Endothelial cell (in vitro differentiated cells): ENCODE results near the gene CEMIP. TPM values are rescaled to one million over a fixed set of nuclear protein-coding genes. Genes with fewer than 3 reads are reported as not detected.

ENCODE experiments used
- DNase-seq: peaks from one replicate; pipeline ENCODE4 v3.0.0; 2021; ENCODE audit warnings: low spot score
- H3K27ac Mint-ChIP-seq: one replicate; pipeline ENCODE4 v1.8.0; 2021; ENCODE audit warnings: mixed read lengths, inconsistent platforms; ENCODE audit not compliant: unreplicated experiment
- H3K27me3 Mint-ChIP-seq: one replicate; pipeline ENCODE4 v1.8.0; 2021; ENCODE audit warnings: mild to moderate bottlenecking, moderate library complexity, mixed read lengths, inconsistent platforms; ENCODE audit not compliant: unreplicated experiment
- H3K36me3 Mint-ChIP-seq: one replicate; pipeline ENCODE4 v1.8.0; 2021; ENCODE audit warnings: mild to moderate bottlenecking, low read depth, mixed read lengths, inconsistent platforms; ENCODE audit not compliant: unreplicated experiment
- H3K4me1 Mint-ChIP-seq: one replicate; pipeline ENCODE4 v1.8.0; 2021; ENCODE audit warnings: mild to moderate bottlenecking, mixed read lengths, inconsistent platforms; ENCODE audit not compliant: unreplicated experiment
- H3K4me3 Mint-ChIP-seq: one replicate; pipeline ENCODE4 v1.8.0; 2021; ENCODE audit warnings: mild to moderate bottlenecking, mixed read lengths, inconsistent platforms; ENCODE audit not compliant: unreplicated experiment
- H3K9me3 Mint-ChIP-seq: one replicate; pipeline ENCODE4 v1.8.0; 2021; ENCODE audit warnings: mixed read lengths, inconsistent platforms; ENCODE audit not compliant: unreplicated experiment
- total RNA-seq: library from RNA; stranded (reverse); fragmentation: NEBNext Ultra II Directional; extraction: Animal tissue kit (Norgen Biotek cat#: 25700); gene quantifications from one replicate; pipeline ENCODE4 v1.2.1, GENCODE V29; 2021; ENCODE audit not compliant: unreplicated experiment
- TF ChIP-seq, protein P1 (sequence below): fragments of 200-600 bp; sonication (generic); IDR thresholded peaks from one replicate; pipeline ENCODE4 v1.5.0; 2021; ENCODE audit warnings: antibody characterized with exemption; ENCODE audit not compliant: unreplicated experiment

The CEMIP gene
- total RNA-seq, 1 donor from 2014 or later: not detected

- Mint-ChIP-seq H3K4me3 (no peak overlapping the region), H3K27ac (no peak overlapping the region), H3K27me3 (no peaks in the 10 kb centered on the region), H3K9me3 (no peaks in the 10 kb centered on the region), H3K4me1 (peaks cover 15% of the 10 kb centered on the region), H3K36me3 (peaks cover 17% of the 10 kb centered on the region)
- TF ChIP-seq, protein P1, sequence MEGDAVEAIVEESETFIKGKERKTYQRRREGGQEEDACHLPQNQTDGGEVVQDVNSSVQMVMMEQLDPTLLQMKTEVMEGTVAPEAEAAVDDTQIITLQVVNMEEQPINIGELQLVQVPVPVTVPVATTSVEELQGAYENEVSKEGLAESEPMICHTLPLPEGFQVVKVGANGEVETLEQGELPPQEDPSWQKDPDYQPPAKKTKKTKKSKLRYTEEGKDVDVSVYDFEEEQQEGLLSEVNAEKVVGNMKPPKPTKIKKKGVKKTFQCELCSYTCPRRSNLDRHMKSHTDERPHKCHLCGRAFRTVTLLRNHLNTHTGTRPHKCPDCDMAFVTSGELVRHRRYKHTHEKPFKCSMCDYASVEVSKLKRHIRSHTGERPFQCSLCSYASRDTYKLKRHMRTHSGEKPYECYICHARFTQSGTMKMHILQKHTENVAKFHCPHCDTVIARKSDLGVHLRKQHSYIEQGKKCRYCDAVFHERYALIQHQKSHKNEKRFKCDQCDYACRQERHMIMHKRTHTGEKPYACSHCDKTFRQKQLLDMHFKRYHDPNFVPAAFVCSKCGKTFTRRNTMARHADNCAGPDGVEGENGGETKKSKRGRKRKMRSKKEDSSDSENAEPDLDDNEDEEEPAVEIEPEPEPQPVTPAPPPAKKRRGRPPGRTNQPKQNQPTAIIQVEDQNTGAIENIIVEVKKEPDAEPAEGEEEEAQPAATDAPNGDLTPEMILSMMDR: peak; percentile 53
- peak; percentile 73 for DNase-seq
Observed at GRCh38 chr15:80977627-80978036, 198.5 kb downstream of the CEMIP start.

GRCh38 chr15:80978685-80979329 lies 199.6 kb downstream of the CEMIP start:
- TF ChIP-seq, protein P1: no peak
- no peak overlapping the region for H3K27ac Mint-ChIP-seq
- H3K36me3 Mint-ChIP-seq: peaks cover 17% of the 10 kb centered on the region
- H3K4me1 Mint-ChIP-seq: peaks cover 14% of the 10 kb centered on the region
- H3K4me3 Mint-ChIP-seq: no peak overlapping the region
- no peaks in the 10 kb centered on the region for H3K9me3 Mint-ChIP-seq
- no peaks in the 10 kb centered on the region for H3K27me3 Mint-ChIP-seq
- DNase-seq: no peak

DNA sequence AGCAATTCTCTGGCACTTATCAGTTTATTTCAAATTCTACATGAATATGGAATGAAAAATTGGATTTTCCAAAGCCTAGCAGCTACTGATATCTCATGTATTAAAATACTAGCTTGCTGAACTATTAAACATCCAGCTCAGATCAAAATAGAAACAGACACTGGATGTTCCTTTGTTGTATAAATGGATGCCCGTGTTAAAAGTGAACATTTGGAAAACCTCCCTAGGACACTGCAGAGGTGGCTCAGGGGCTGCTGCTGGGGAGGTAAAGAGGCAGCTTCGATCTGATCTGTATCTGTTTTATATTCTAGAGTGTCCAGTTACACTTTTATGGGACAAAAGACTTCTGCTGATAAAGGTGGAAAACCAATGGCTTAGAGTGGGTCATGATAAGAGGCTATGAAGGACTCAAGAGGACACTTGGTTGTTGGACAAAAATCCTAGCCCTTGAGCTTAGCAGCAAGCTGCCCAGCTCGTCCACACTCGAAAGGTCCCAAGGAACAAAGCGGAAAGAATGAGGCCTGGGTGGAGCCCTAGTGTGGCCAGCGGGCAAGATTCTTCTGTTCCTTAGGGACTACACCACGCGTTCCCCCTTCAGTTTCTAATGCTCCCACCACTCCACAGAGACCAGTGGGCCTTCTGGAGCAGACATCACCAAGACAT lies 200.5 kb downstream of the CEMIP start:
- no peak overlapping the region for H3K4me3 Mint-ChIP-seq
- peaks cover 10% of the 10 kb centered on the region for H3K4me1 Mint-ChIP-seq
- DNase-seq: no peak
- H3K36me3 Mint-ChIP-seq: peaks cover 17% of the 10 kb centered on the region
- no peak overlapping the region for H3K27ac Mint-ChIP-seq
- TF ChIP-seq, protein P1: no peak
- H3K9me3 Mint-ChIP-seq: no peaks in the 10 kb centered on the region
- no peaks in the 10 kb centered on the region for H3K27me3 Mint-ChIP-seq

GRCh38 chr15:80982205-80982604 lies 203.0 kb downstream of the CEMIP start:
- TF ChIP-seq, protein P1: no peak
- H3K27me3 Mint-ChIP-seq: no peaks in the 10 kb centered on the region
- no peak for DNase-seq
- H3K27ac Mint-ChIP-seq: no peak overlapping the region
- H3K36me3 Mint-ChIP-seq: peaks cover 17% of the 10 kb centered on the region
- H3K4me1 Mint-ChIP-seq: peaks cover 13% of the 10 kb centered on the region
- no peak overlapping the region for H3K4me3 Mint-ChIP-seq
- H3K9me3 Mint-ChIP-seq: no peaks in the 10 kb centered on the region

DNA sequence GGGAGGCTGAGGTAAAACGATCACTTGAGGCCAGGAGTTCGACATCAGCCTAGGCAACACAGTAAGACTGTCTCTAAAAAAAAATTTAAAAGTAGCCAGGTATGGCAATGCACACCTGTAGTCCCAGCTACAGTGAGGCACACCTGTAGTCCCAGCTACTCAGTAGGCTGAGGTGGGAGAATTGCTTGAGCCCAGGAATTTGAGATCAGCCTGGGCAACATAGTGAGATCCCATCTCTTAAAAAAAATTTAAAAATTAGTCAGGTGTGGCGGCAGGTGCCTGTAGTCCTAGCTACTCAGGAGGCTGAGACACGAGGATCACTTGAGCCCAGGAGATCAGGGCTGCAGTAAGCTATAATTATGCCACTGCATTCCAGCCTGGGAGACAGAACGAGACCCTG lies 203.7 kb downstream of the CEMIP start:
- Mint-ChIP-seq H3K4me3 (no peak overlapping the region), H3K36me3 (peaks cover 17% of the 10 kb centered on the region), H3K27me3 (no peaks in the 10 kb centered on the region), H3K9me3 (no peaks in the 10 kb centered on the region), H3K27ac (no peak overlapping the region), H3K4me1 (peaks cover 7% of the 10 kb centered on the region)
- TF ChIP-seq, protein P1: no peak
- DNase-seq: no peak
